Medulla oblongata (tissue), 1 donor: ENCODE data around the gene TRAPPC2.

Experiments
- DNase-seq: peaks from one replicate; pipeline ENCODE4 v3.0.0-alpha.2; 2015; ENCODE audit errors: extremely low spot score

Gene TRAPPC2

GRCh38 chrX:13734278-13735172 is at the start of gene TRAPPC2, which contains the start of gene OFD1:
TRAPPC2 (minus strand) TSS chrX:13734620; CDS start chrX:13719963, 14,657 bp downstream.
OFD1 (plus strand) TSS chrX:13734748; CDS start chrX:13735072, 324 bp downstream.
- peak; percentile 92 for DNase-seq

- DNase-seq = no peak
These were observed 46.5 kb upstream of the TRAPPC2 start for GRCh38 chrX:13780868-13781427.

GRCh38 chrX:13778916-13779315 is 44.5 kb upstream of the TRAPPC2 start:
- DNase-seq = no peak

GRCh38 chrX:13776387-13776786 is 42.0 kb upstream of the TRAPPC2 start:
- no peak for DNase-seq

GRCh38 chrX:13775837-13776236 is 41.4 kb upstream of the TRAPPC2 start:
- DNase-seq = no peak

GRCh38 chrX:13774696-13775095 is 40.3 kb upstream of the TRAPPC2 start:
- no peak for DNase-seq

GRCh38 chrX:13770013-13770535 is 35.7 kb upstream of the TRAPPC2 start:
- DNase-seq = no peak

- no peak for DNase-seq
These were observed 34.5 kb upstream of the TRAPPC2 start for GRCh38 chrX:13768939-13769338.

GRCh38 chrX:13764765-13765164 is 30.3 kb upstream of the TRAPPC2 start:
- DNase-seq = peak; percentile 31

GRCh38 chrX:13764281-13764680 is 29.9 kb upstream of the TRAPPC2 start:
- peak; percentile 63 for DNase-seq

- DNase-seq = peak; percentile 64
These were observed 29.1 kb upstream of the TRAPPC2 start for GRCh38 chrX:13763489-13763888.

GRCh38 chrX:13761606-13762414 is 27.4 kb upstream of the TRAPPC2 start:
- DNase-seq = no peak

- peak; percentile 25 for DNase-seq
These were observed 26.0 kb upstream of the TRAPPC2 start for GRCh38 chrX:13760426-13760825.

GRCh38 chrX:13759152-13759718 is 24.8 kb upstream of the TRAPPC2 start:
- DNase-seq = peak; percentile 16

GRCh38 chrX:13756381-13756780 is 22.0 kb upstream of the TRAPPC2 start:
- DNase-seq = no peak

- DNase-seq = no peak
These were observed 20.8 kb upstream of the TRAPPC2 start for GRCh38 chrX:13755254-13755653.

GRCh38 chrX:13754765-13755164 is 20.3 kb upstream of the TRAPPC2 start:
- no peak for DNase-seq

- peak; percentile 43 for DNase-seq
These were observed 18.2 kb upstream of the TRAPPC2 start for GRCh38 chrX:13752646-13753045.

GRCh38 chrX:13752141-13752540 is 17.7 kb upstream of the TRAPPC2 start:
- DNase-seq = no peak

GRCh38 chrX:13750812-13751211 is 16.4 kb upstream of the TRAPPC2 start:
- DNase-seq = no peak

GRCh38 chrX:13750204-13750603 is 15.8 kb upstream of the TRAPPC2 start:
- DNase-seq = peak; percentile 27

- DNase-seq = no peak
These were observed 14.1 kb upstream of the TRAPPC2 start for GRCh38 chrX:13748486-13748885.
